GM19468 (cell line): Measurements from ENCODE around the gene PCDHB5.
"Not testable (repeated sequence)": the region's sequence is repeated elsewhere in the genome, so short reads cannot be mapped to it uniquely, and the experiment has no call there.

Experiments
- ATAC-seq: cut with Tn5 transposase; IDR thresholded peaks from one replicate; pipeline ENCODE4 v1.9.1; 2021; ENCODE audit warnings: mild to moderate bottlenecking, moderate library complexity, moderate number of reproducible peaks; ENCODE audit not compliant: unreplicated experiment; ENCODE audit errors: extremely low read depth

The PCDHB5 gene

DNA sequence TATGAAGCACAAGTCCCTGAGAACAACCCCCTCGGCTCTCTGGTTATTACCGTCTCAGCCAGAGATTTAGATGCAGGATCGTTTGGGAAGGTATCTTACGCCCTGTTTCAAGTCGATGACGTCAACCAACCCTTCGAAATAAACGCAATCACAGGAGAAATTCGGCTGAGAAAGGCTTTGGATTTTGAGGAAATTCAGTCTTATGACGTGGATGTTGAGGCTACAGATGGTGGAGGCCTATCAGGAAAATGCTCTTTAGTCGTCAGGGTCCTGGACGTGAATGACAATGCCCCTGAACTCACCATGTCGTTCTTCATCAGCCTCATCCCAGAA, 16.0 kb downstream of the PCDHB5 start:
- ATAC-seq: no peak

DNA sequence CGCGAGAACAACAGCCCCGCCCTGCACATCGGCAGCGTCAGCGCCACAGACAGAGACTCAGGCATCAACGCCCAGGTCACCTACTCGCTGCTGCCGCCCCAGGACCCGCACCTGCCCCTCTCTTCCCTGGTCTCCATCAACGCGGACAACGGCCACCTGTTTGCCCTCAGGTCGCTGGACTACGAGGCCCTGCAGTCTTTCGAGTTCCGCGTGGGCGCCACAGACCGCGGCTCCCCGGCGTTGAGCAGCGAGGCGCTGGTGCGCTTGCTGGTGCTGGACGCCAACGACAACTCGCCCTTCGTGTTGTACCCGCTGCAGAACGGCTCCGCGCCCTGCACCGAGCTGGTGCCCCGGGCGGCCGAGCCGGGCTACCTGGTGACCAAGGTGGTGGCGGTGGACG, 16.6 kb downstream of the PCDHB5 start:
- not testable (repeated sequence) for ATAC-seq

DNA sequence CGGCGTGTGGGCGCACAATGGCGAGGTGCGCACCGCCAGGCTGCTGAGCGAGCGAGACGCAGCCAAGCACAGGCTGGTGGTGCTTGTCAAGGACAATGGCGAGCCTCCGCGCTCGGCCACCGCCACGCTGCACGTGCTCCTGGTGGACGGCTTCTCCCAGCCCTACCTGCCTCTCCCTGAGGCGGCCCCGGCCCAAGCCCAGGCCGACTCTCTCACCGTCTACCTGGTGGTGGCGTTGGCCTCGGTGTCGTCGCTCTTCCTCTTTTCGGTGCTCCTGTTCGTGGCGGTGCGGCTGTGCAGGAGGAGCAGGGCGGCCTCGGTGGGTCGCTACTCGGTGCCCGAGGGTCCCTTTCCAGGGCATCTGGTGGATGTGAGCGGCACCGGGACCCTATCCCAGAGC, 17.1 kb downstream of the PCDHB5 start:
- not testable (repeated sequence) for ATAC-seq

GRCh38 chr5:141155540-141156374, 20.8 kb downstream of the PCDHB5 start:
- no peak for ATAC-seq

DNA sequence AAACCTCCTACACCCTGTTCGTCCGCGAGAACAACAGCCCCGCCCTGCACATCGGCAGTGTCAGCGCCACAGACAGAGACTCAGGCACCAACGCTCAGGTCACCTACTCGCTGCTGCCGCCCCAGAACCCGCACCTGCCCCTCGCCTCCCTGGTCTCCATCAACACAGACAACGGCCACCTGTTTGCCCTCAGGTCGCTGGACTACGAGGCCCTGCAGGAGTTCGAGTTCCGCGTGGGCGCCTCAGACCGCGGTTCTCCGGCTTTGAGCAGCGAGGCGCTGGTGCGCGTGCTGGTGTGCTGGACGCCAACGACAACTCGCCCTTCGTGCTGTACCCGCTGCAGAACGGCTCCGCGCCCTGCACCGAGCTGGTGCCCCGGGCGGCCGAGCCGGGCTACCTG, 22.4 kb downstream of the PCDHB5 start:
- ATAC-seq: not testable (repeated sequence)

DNA sequence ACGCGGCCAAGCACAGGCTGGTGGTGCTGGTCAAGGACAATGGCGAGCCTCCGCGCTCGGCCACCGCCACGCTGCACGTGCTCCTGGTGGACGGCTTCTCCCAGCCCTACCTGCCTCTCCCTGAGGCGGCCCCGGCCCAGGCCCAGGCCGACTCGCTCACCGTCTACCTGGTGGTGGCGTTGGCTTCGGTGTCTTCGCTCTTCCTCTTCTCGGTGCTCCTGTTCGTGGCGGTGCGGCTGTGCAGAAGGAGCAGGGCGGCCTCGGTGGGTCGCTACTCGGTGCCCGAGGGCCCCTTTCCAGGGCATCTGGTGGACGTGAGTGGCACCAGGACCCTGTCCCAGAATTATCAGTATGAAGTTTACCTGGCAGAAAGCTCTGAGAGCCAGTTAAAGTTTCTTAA, 22.9 kb downstream of the PCDHB5 start:
- not testable (repeated sequence) for ATAC-seq

DNA sequence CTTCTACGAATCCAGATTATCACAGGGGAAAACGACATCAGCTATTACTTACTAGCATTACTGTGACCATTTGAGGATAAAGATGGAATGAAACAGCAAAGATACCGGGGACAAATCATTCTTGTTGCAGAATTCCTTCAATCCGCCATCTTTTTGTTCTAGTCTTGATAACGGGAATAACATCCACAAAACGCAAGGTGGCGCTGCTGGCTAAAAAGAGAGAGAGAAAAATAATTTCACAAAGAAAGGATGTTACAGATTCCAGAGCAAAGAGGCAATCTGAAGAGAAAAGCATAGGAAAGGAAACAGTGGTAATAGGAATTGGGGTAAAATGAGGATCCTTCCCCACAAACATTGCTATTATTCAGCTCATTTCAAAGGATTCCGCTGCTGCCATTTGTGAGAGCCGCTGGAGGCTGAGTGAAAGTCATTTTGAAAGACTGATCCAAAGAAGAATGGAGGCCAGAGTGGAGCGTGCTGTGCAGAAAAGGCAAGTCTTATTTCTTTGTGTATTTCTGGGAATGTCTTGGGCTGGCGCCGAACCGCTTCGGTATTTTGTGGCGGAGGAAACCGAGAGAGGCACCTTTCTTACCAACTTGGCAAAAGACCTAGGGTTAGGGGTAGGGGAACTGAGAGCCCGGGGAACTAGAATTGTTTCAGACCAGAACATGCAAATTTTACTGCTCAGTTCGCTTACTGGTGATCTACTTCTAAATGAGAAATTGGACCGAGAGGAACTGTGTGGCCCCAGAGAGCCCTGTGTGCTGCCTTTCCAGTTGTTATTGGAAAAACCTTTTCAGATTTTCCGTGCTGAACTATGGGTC, 37.6 kb downstream of the PCDHB5 start, which contains the start of gene PCDHB7:
Gene PCDHB7, plus strand, starts transcription at position 264 of the 824 bp plus-strand sequence. Its CDS starts 192 bp downstream, at position 456.
- no peak for ATAC-seq

DNA sequence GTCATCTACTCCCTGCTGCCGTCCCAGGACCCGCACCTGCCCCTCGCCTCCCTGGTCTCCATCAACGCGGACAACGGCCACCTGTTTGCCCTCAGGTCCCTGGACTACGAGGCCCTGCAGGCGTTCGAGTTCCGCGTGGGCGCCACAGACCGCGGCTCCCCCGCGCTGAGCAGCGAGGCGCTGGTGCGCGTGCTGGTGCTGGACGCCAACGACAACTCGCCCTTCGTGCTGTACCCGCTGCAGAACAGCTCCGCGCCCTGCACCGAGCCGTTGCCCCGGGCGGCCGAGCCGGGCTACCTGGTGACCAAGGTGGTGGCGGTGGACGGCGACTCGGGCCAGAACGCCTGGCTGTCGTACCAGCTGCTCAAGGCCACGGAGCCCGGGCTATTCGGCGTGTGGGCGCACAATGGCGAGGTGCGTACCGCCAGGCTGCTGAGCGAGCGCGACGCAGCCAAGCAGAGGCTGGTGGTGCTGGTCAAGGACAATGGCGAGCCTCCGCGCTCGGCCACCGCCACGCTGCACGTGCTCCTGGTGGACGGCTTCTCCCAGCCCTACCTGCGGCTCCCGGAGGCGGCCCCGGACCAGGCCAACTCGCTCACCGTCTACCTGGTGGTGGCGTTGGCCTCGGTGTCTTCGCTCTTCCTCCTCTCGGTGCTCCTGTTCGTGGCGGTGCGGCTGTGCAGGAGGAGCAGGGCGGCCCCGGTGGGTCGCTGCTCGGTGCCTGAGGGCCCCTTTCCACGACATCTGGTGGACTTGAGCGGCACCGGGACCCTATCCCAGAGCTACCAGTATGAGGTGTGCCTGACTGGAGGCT, 39.5 kb downstream of the PCDHB5 start:
- not testable (repeated sequence) for ATAC-seq

- ATAC-seq: no peak
These were observed 40.9 kb downstream of the PCDHB5 start for GRCh38 chr5:141175933-141176332.

GRCh38 chr5:141177577-141178191, 42.7 kb downstream of the PCDHB5 start, which contains the start of gene PCDHB8:
Gene PCDHB8, plus strand, starts transcription at chr5:141177790. Its CDS starts 245 bp downstream, at chr5:141178035.
- not testable (repeated sequence) for ATAC-seq

GRCh38 chr5:141179371-141179770, 44.4 kb downstream of the PCDHB5 start:
- not testable (repeated sequence) for ATAC-seq

DNA sequence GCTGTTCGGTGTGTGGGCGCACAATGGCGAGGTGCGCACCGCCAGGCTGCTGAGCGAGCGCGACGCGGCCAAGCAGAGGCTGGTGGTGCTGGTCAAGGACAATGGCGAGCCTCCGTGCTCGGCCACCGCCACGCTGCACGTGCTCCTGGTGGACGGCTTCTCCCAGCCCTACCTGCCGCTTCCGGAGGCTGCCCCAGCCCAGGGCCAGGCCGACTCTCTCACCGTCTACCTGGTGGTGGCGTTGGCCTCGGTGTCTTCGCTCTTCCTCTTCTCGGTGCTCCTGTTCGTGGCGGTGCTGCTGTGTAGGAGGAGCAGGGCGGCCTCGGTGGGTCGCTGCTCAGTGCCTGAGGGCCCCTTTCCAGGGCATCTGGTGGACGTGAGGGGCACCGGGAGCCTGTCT, 44.9 kb downstream of the PCDHB5 start:
- ATAC-seq: not testable (repeated sequence)

DNA sequence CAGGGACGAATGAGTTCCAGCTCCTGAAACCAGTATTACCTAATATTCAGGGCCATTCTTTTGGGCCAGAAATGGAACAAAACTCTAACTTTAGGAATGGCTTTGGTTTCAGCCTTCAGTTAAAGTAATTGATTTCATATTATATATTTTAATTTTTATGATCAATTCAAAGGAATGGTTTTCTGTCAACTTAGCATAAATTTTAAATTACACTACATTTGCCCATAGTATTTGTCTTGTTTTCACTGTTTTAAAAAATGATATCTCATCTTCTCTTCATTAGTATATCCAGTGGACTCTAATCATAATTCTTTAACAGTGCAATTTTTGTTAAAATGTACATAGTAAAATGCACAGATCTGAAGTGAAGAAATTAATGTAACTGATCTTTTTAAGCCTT, 45.3 kb downstream of the PCDHB5 start:
- no peak for ATAC-seq

DNA sequence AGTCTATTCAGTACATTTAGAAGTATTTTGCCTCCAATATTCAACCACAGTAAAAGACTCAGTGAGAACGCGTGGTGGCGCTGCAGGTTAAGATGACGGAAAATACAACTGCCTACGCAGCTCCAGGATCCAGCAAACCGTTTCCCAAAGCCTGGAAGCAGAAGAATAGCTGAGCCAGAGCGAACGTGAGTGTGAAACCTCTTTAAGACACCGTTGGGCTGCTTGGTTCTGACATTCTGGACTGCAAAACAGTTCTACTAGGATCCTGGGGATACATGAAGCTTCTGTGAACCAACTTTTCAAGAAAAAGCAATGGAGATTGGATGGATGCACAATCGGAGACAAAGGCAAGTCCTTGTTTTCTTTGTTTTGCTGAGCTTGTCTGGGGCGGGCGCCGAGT, 47.2 kb downstream of the PCDHB5 start, which contains the start of gene PCDHB16:
Gene PCDHB16, plus strand, starts transcription at position 140 of the 400 bp plus-strand sequence. Its CDS starts 173 bp downstream, at position 313.
- no peak for ATAC-seq

DNA sequence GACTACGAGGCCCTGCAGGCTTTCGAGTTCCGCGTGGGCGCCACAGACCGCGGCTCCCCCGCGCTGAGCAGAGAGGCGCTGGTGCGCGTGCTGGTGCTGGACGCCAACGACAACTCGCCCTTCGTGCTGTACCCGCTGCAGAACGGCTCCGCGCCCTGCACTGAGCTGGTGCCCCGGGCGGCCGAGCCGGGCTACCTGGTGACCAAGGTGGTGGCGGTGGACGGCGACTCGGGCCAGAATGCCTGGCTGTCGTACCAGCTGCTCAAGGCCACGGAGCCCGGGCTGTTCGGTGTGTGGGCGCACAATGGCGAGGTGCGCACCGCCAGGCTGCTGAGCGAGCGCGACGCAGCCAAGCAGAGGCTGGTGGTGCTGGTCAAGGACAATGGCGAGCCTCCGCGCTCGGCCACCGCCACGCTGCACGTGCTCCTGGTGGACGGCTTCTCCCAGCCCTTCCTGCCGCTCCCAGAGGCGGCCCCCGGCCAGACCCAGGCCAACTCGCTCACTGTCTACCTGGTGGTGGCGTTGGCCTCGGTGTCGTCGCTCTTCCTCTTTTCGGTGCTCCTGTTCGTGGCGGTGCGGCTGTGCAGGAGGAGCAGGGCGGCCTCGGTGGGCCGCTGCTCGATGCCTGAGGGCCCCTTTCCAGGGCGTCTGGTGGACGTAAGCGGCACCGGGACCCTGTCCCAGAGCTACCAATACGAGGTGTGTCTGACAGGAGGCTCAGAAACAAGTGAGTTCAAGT, 49.3 kb downstream of the PCDHB5 start:
- ATAC-seq: not testable (repeated sequence)

- no peak for ATAC-seq
These were observed 52.0 kb downstream of the PCDHB5 start, which contains the start of gene PCDHB9 for GRCh38 chr5:141186897-141187512. Gene PCDHB9, plus strand, starts transcription at chr5:141187161. Its CDS starts 158 bp downstream, at chr5:141187319.
